ENCODE results near the gene BRINP2.

BRINP2 gene

GRCh38 chr1:177281901-177282300 is 111.1 kb downstream of the BRINP2 start:
- no peak for DNase-seq (ENCODE audit: low read depth in 1 of 2, low spot score in 1 of 2)
- Histone ChIP-seq H3K27me3 (ENCODE audit: insufficient read depth, poor library complexity, severe bottlenecking) (no peaks in the 10 kb centered on the region), H3K27ac (replicated peaks) (no peak overlapping the region), H3K4me3 (replicated peaks; ENCODE audit: insufficient read depth, low read length) (no peak overlapping the region)
- TF ChIP-seq SPI1 (IDR thresholded peaks at IDR 0.05; ENCODE audit: borderline replicate concordance, low read depth) (no peak), CTCF (IDR thresholded peaks at IDR 0.05; ENCODE audit: insufficient read depth, low read length) (no peak), GABPA (IDR thresholded peaks at IDR 0.05; ENCODE audit: low read depth) (no peak), POLR2AphosphoS5 (IDR thresholded peaks at IDR 0.05; ENCODE audit: low read depth) (no peak), REST (IDR thresholded peaks at IDR 0.05; ENCODE audit: insufficient replicate concordance, low read depth) (no peak)

GRCh38 chr1:177282976-177283375 is 112.2 kb downstream of the BRINP2 start:
- no peak for DNase-seq (ENCODE audit: low read depth in 1 of 2, low spot score in 1 of 2)
- no peaks in the 10 kb centered on the region for H3K27me3 ChIP-seq (ENCODE audit: insufficient read depth, poor library complexity, severe bottlenecking)
- TF ChIP-seq GABPA (IDR thresholded peaks at IDR 0.05; ENCODE audit: low read depth) (no peak), REST (IDR thresholded peaks at IDR 0.05; ENCODE audit: insufficient replicate concordance, low read depth) (no peak), CTCF (IDR thresholded peaks at IDR 0.05; ENCODE audit: insufficient read depth, low read length) (no peak), SPI1 (IDR thresholded peaks at IDR 0.05; ENCODE audit: borderline replicate concordance, low read depth) (no peak), POLR2AphosphoS5 (IDR thresholded peaks at IDR 0.05; ENCODE audit: low read depth) (no peak)
- H3K4me3 ChIP-seq (replicated peaks; ENCODE audit: insufficient read depth, low read length), result no peak overlapping the region
- no peak overlapping the region for H3K27ac ChIP-seq (replicated peaks)

- Histone ChIP-seq H3K27ac (replicated peaks) (no peak overlapping the region), H3K4me3 (replicated peaks; ENCODE audit: insufficient read depth, low read length) (no peak overlapping the region), H3K27me3 (ENCODE audit: insufficient read depth, poor library complexity, severe bottlenecking) (no peaks in the 10 kb centered on the region)
- DNase-seq (ENCODE audit: low read depth in 1 of 2, low spot score in 1 of 2), result no peak
- no peak for TF ChIP-seq POLR2AphosphoS5 (IDR thresholded peaks at IDR 0.05; ENCODE audit: low read depth)
- TF ChIP-seq SPI1 (IDR thresholded peaks at IDR 0.05; ENCODE audit: borderline replicate concordance, low read depth), result no peak
- TF ChIP-seq CTCF (IDR thresholded peaks at IDR 0.05; ENCODE audit: insufficient read depth, low read length), result no peak
- no peak for TF ChIP-seq REST (IDR thresholded peaks at IDR 0.05; ENCODE audit: insufficient replicate concordance, low read depth)
- TF ChIP-seq GABPA (IDR thresholded peaks at IDR 0.05; ENCODE audit: low read depth), result no peak
These were observed 112.6 kb downstream of the BRINP2 start for GRCh38 chr1:177283380-177283779.

Data from HL-60 (cell line).